HepG2 (cell line): ENCODE measurements around the gene PSMC2. TPM values are rescaled to one million over a fixed set of nuclear protein-coding genes. Genes with fewer than 3 reads are reported as not detected.

Experiments used
- ARID2 ChIP-seq: sonication (generic); formaldehyde crosslinking; IDR thresholded peaks from 2 replicates; pipeline ENCODE4 v1.8.1; 2022; ENCODE audit warnings: mild to moderate bottlenecking, missing genetic modification reagents, borderline replicate concordance
- EED ChIP-seq: sonication (generic); formaldehyde crosslinking; IDR thresholded peaks from 2 replicates; pipeline ENCODE4 v1.5.0; 2020; ENCODE audit warnings: mild to moderate bottlenecking, missing genetic modification reagents
- FOXP1 ChIP-seq, 2 experiments: fragments of 450-650 bp in 1 of 2; IDR thresholded peaks; 2 replicates each; pipeline ENCODE4 v1.6.1; 2017 to 2018; ENCODE audit warnings: antibody characterized with exemption in 1 of 2
- GATA4 ChIP-seq: sonication (generic); IDR thresholded peaks from 2 replicates; pipeline ENCODE4 v1.6.1; 2016; ENCODE audit warnings: antibody characterized with exemption, low read depth, borderline replicate concordance
- IKZF4 ChIP-seq: sonication (generic); formaldehyde crosslinking; IDR thresholded peaks from 2 replicates; pipeline ENCODE4 v1.5.1; 2020; ENCODE audit warnings: borderline replicate concordance, mild to moderate bottlenecking, low read depth, missing genetic modification reagents; ENCODE audit errors: not compliant biosample characterization
- KAT7 ChIP-seq: IDR thresholded peaks from 2 replicates; pipeline ENCODE4 v1.6.1; 2018; ENCODE audit warnings: borderline replicate concordance, missing compliant biosample characterization
- NFYB ChIP-seq: sonication (generic); formaldehyde crosslinking; IDR thresholded peaks from 2 replicates; pipeline ENCODE4 v1.4.0; 2020; ENCODE audit warnings: missing genetic modification reagents
- NFYC ChIP-seq: IDR thresholded peaks from 2 replicates; pipeline ENCODE4 v1.6.1; 2016; ENCODE audit warnings: missing genetic modification reagents, missing compliant biosample characterization
- SATB2 ChIP-seq: sonication (generic); formaldehyde crosslinking; IDR thresholded peaks from 2 replicates; pipeline ENCODE4 v1.5.0; 2020; ENCODE audit warnings: missing genetic modification reagents
- TMF1 ChIP-seq: sonication (generic); formaldehyde crosslinking; IDR thresholded peaks from 2 replicates; pipeline ENCODE4 v1.8.1; 2022; ENCODE audit warnings: low read depth, missing genetic modification reagents
- ZBTB20 ChIP-seq: sonication (generic); formaldehyde crosslinking; IDR thresholded peaks from 2 replicates; pipeline ENCODE4 v1.8.1; 2023; ENCODE audit warnings: missing genetic modification reagents, low read depth, mild to moderate bottlenecking, borderline replicate concordance
- ZNF253 ChIP-seq: sonication (generic); formaldehyde crosslinking; IDR thresholded peaks from 2 replicates; pipeline ENCODE4 v1.8.0; 2022; ENCODE audit warnings: mild to moderate bottlenecking, missing genetic modification reagents, borderline replicate concordance
- ZNF468 ChIP-seq: sonication (generic); formaldehyde crosslinking; IDR thresholded peaks from 2 replicates; pipeline ENCODE4 v1.8.0; 2022; ENCODE audit warnings: mild to moderate bottlenecking, moderate library complexity, missing genetic modification reagents
- ZNF790 ChIP-seq: sonication (generic); formaldehyde crosslinking; IDR thresholded peaks from 2 replicates; pipeline ENCODE4 v1.8.0; 2022; ENCODE audit warnings: missing genetic modification reagents, mild to moderate bottlenecking, borderline replicate concordance
- polyA plus RNA-seq, 8 experiments: library from polyadenylated mRNA; depleted of rRNA in 3 of 8; stranded (reverse) in 7 of 8; unstranded in 1 of 8; fragments of >200 nt; fragmentation: Illumina TruSeq in 4 of 8; extraction: Trizol in 4 of 8; gene quantifications; 2 replicates each; pipeline versions ENCODE4 v1.2.1 to v1.2.3, GENCODE V29; 2011 to 2016; ENCODE audit warnings: low read depth in 4 of 8, missing spikeins in 1 of 8, mixed read lengths in 1 of 8; ENCODE audit not compliant: insufficient read depth in 1 of 8
- total RNA-seq, 5 experiments: library from RNA; depleted of rRNA; stranded (reverse); fragments of >200 nt; fragmentation: Illumina TruSeq; extraction: Trizol; gene quantifications; 2 replicates each; pipeline ENCODE4 v1.2.3, GENCODE V29; 2016; ENCODE audit warnings: low read depth in 1 of 5
- TF ChIP-seq, protein P1 (sequence below): sonication (generic); formaldehyde crosslinking; IDR thresholded peaks from 2 replicates; pipeline ENCODE4 v1.5.1; 2020; ENCODE audit warnings: missing genetic modification reagents, mild to moderate bottlenecking, borderline replicate concordance
- TF ChIP-seq, protein P2 (sequence below): sonication (generic); formaldehyde crosslinking; IDR thresholded peaks from 2 replicates; pipeline ENCODE4 v1.4.0; 2020; ENCODE audit warnings: missing genetic modification reagents, borderline replicate concordance
- TF ChIP-seq, protein P3 (sequence below): sonication (generic); formaldehyde crosslinking; conservative IDR thresholded peaks from 2 replicates; pipeline ENCODE4 v1.4.0; 2020; ENCODE audit warnings: missing genetic modification reagents
- TF ChIP-seq, protein P4 (sequence below): sonication (generic); formaldehyde crosslinking; IDR thresholded peaks from 2 replicates; pipeline ENCODE4 v1.5.1; 2020; ENCODE audit warnings: mild to moderate bottlenecking, missing genetic modification reagents, borderline replicate concordance

The PSMC2 gene
- total and polyA plus RNA-seq, 2 of the 13 experiments (the other 11 are each of a cell fraction or from before 2014, with no cell fraction given), result 89.9 to 181 TPM

DNA sequence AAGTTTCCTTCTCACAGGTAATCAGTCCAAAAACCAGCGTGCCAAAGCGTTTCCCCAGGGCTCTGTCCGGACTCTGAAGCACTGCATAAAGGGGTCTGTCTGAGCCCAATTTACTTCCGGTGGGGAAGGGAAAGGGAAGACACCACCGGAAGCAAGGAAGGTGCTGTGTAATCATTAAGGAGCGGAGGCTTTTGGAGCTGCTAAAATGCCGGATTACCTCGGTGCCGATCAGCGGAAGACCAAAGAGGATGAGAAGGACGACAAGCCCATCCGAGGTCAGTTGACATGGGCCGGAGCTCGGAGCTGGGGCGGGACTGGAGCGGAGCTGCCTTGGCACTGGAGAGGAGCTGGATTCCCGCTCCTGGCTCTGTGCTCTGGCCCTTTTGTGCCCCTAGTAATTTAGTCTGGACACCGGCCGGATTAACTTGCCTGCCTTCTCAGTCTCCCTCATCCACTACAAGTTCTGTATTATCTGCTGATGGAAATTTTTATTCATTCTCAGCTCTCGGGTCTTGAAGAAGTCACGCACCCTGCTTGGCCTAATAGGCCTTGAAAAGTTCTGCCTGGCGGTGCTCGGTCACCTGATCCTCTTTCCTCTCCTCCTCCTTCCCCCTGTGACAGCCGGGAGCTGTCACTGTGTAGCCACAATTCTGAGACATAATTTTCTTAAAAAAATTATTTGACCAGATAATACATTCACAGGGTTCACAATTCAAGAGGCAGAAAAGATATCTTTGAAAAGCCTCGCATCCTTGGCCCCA, at the start of gene PSMC2 (continued):
- TF ChIP-seq NFYB (peak; percentile 11; the same call in 1 of the 2 replicates), TMF1 (CRISPR knock-in tag) (no peak), SATB2 (CRISPR knock-in tag) (no peak), ARID2 (CRISPR knock-in tag) (no peak), ZBTB20 (CRISPR knock-in tag) (no peak), EED (peak; percentile 63; the same call in 1 of the 2 replicates), KAT7 (CRISPR knock-in tag) (peak; percentile 92), GATA4 (no peak), ZNF790 (CRISPR knock-in tag) (no peak), ZNF468 (CRISPR knock-in tag) (no peak), ZNF253 (CRISPR knock-in tag) (no peak), FOXP1 (IDR thresholded peaks at IDR 0.05) (no peak), FOXP1 (CRISPR knock-in tag; IDR thresholded peaks at IDR 0.05) (no peak), NFYC (CRISPR knock-in tag) (0 out of 2 replicates have a peak, but pooled peaks have one; percentile 11), IKZF4 (CRISPR knock-in tag) (no peak)
- TF ChIP-seq, protein P1, sequence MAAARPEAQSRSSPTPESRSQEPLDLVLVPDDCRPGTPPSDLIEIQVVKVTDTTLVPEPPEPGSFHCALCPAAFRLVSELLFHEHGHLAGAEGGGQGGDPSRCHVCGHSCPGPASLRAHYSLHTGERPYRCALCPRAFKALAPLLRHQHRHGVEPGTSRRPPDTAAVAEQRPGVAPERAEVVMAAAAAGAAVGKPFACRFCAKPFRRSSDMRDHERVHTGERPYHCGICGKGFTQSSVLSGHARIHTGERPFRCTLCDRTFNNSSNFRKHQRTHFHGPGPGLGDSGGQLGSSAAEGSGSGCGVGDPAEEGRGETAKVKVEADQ (CRISPR knock-in tag), result peak; percentile 79; the same call in 1 of the 2 replicates
- TF ChIP-seq, protein P2, sequence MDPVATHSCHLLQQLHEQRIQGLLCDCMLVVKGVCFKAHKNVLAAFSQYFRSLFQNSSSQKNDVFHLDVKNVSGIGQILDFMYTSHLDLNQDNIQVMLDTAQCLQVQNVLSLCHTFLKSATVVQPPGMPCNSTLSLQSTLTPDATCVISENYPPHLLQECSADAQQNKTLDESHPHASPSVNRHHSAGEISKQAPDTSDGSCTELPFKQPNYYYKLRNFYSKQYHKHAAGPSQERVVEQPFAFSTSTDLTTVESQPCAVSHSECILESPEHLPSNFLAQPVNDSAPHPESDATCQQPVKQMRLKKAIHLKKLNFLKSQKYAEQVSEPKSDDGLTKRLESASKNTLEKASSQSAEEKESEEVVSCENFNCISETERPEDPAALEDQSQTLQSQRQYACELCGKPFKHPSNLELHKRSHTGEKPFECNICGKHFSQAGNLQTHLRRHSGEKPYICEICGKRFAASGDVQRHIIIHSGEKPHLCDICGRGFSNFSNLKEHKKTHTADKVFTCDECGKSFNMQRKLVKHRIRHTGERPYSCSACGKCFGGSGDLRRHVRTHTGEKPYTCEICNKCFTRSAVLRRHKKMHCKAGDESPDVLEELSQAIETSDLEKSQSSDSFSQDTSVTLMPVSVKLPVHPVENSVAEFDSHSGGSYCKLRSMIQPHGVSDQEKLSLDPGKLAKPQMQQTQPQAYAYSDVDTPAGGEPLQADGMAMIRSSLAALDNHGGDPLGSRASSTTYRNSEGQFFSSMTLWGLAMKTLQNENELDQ (CRISPR knock-in tag), result no peak
- TF ChIP-seq, protein P3, sequence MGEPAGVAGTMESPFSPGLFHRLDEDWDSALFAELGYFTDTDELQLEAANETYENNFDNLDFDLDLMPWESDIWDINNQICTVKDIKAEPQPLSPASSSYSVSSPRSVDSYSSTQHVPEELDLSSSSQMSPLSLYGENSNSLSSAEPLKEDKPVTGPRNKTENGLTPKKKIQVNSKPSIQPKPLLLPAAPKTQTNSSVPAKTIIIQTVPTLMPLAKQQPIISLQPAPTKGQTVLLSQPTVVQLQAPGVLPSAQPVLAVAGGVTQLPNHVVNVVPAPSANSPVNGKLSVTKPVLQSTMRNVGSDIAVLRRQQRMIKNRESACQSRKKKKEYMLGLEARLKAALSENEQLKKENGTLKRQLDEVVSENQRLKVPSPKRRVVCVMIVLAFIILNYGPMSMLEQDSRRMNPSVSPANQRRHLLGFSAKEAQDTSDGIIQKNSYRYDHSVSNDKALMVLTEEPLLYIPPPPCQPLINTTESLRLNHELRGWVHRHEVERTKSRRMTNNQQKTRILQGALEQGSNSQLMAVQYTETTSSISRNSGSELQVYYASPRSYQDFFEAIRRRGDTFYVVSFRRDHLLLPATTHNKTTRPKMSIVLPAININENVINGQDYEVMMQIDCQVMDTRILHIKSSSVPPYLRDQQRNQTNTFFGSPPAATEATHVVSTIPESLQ, result no peak
- TF ChIP-seq, protein P4, sequence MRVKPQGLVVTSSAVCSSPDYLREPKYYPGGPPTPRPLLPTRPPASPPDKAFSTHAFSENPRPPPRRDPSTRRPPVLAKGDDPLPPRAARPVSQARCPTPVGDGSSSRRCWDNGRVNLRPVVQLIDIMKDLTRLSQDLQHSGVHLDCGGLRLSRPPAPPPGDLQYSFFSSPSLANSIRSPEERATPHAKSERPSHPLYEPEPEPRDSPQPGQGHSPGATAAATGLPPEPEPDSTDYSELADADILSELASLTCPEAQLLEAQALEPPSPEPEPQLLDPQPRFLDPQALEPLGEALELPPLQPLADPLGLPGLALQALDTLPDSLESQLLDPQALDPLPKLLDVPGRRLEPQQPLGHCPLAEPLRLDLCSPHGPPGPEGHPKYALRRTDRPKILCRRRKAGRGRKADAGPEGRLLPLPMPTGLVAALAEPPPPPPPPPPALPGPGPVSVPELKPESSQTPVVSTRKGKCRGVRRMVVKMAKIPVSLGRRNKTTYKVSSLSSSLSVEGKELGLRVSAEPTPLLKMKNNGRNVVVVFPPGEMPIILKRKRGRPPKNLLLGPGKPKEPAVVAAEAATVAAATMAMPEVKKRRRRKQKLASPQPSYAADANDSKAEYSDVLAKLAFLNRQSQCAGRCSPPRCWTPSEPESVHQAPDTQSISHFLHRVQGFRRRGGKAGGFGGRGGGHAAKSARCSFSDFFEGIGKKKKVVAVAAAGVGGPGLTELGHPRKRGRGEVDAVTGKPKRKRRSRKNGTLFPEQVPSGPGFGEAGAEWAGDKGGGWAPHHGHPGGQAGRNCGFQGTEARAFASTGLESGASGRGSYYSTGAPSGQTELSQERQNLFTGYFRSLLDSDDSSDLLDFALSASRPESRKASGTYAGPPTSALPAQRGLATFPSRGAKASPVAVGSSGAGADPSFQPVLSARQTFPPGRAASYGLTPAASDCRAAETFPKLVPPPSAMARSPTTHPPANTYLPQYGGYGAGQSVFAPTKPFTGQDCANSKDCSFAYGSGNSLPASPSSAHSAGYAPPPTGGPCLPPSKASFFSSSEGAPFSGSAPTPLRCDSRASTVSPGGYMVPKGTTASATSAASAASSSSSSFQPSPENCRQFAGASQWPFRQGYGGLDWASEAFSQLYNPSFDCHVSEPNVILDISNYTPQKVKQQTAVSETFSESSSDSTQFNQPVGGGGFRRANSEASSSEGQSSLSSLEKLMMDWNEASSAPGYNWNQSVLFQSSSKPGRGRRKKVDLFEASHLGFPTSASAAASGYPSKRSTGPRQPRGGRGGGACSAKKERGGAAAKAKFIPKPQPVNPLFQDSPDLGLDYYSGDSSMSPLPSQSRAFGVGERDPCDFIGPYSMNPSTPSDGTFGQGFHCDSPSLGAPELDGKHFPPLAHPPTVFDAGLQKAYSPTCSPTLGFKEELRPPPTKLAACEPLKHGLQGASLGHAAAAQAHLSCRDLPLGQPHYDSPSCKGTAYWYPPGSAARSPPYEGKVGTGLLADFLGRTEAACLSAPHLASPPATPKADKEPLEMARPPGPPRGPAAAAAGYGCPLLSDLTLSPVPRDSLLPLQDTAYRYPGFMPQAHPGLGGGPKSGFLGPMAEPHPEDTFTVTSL, result no peak
